ENCODE data around the gene NRF1. TPM values are rescaled to one million over a fixed set of nuclear protein-coding genes. Genes with fewer than 3 reads are reported as not detected.

Gene NRF1
- total and polyA plus RNA-seq, 2 of the 8 experiments (the other 6 are each of a cell fraction or from before 2014, with no cell fraction given): 18.2 to 21.4 TPM

GRCh38 chr7:129684777-129685176 is 73.3 kb downstream of the NRF1 start:
- Histone ChIP-seq H3K27me3 (replicated peaks in 1 of 4; ENCODE audit: control insufficient read depth in 3 of 4, extremely low read depth in 1 of 4, insufficient read depth in 3 of 4, low read length in 3 of 4) (no peaks in the 10 kb centered on the region), H2BK5ac (ENCODE audit: low read depth, low read length) (no peak overlapping the region), H3K56ac (replicated peaks; ENCODE audit: insufficient read length, low read depth, low read length) (no peak overlapping the region), H2AFZ (ENCODE audit: low read length) (no peak overlapping the region), H3K27ac (ENCODE audit: low read depth, low read length) (no peak overlapping the region), H3K9ac (replicated peaks in 1 of 4; ENCODE audit: extremely low read depth in 1 of 4, low read depth in 3 of 4, low read length in 3 of 4) (no peak overlapping the region), H3K23me2 (ENCODE audit: low read depth, low read length) (no peaks in the 10 kb centered on the region), H2BK15ac (ENCODE audit: low read length) (no peak overlapping the region), H2AK5ac (ENCODE audit: low read depth, low read length) (no peak overlapping the region), H3K14ac (ENCODE audit: insufficient read length) (no peak overlapping the region), H3K4me2 (ENCODE audit: insufficient read depth in 1 of 2, low read depth in 2 of 2, low read length in 2 of 2) (no peak overlapping the region; a peak in 1 of 4 replicates), H2BK20ac (ENCODE audit: low read length) (no peak overlapping the region), H3K4me1 (replicated peaks in 1 of 4; ENCODE audit: control insufficient read depth in 3 of 4, insufficient read depth in 4 of 4, low read length in 3 of 4) (no peaks in the 10 kb centered on the region), H3K9me3 (ENCODE audit: insufficient read depth in 2 of 2, low read depth in 1 of 2, low read length in 1 of 2) (no peaks in the 10 kb centered on the region), H4K8ac (ENCODE audit: extremely low read depth, insufficient read depth, low read length) (no peak overlapping the region), H2BK120ac (replicated peaks; ENCODE audit: low read depth, low read length) (no peak overlapping the region), H2BK12ac (ENCODE audit: low read depth, low read length) (no peak overlapping the region), H3K4ac (replicated peaks; ENCODE audit: insufficient read length, low read depth, low read length) (no peak overlapping the region), H4K91ac (replicated peaks; ENCODE audit: insufficient read length, low read length) (no peak overlapping the region), H3K4me3 (ENCODE audit: extremely low read depth in 1 of 4, insufficient read depth in 2 of 4, low read depth in 3 of 4, low read length in 4 of 4) (no peak overlapping the region), H3K18ac (ENCODE audit: extremely low read depth, low read length) (no peak overlapping the region), H3K23ac (ENCODE audit: insufficient read length) (no peak overlapping the region), H4K5ac (ENCODE audit: insufficient read length, low read depth, low read length) (no peak overlapping the region), H4K20me1 (replicated peaks in 1 of 2; ENCODE audit: control insufficient read depth in 1 of 2, insufficient read depth in 2 of 2, low read length in 2 of 2) (no peaks in the 10 kb centered on the region), H3K79me2 (ENCODE audit: control insufficient read depth in 1 of 2, insufficient read depth in 2 of 2, low read length in 2 of 2) (no peaks in the 10 kb centered on the region; a peak in 1 of 4 replicates), H3K36me3 (ENCODE audit: control insufficient read depth in 2 of 4, insufficient read depth in 4 of 4, low read length in 3 of 4) (peaks cover 0 to 3% (median 0%) of the 10 kb centered on the region in 4 experiments; a peak in 1 of 8 replicates), H3K79me1 (ENCODE audit: low read depth, low read length) (no peaks in the 10 kb centered on the region)
- POLR2A ChIA-PET (ENCODE audit: partially characterized antibody): interaction anchor here (0.7 kb wide), 1 partner anchor 98 kb away, joined by 3 read pairs; no protein-coding TSS in a partner anchor
- 79% methylated on average over 1 of the region's 1 CpG; no CpG with 5 or more reads in 1 of the 2 experiments for WGBS, 2 experiments (ENCODE audit: extremely low coverage in 1 of 2, insufficient coverage in 1 of 2, insufficient read length in 1 of 2, insufficient replicate concordance in 2 of 2, low coverage in 1 of 2, low lambda C conversion rate in 2 of 2, missing lambda C conversion rate in 1 of 2)
- CTCF ChIA-PET (ENCODE audit: partially characterized antibody): interaction anchor here (0.8 to 1.8 kb wide), 4 partner anchors 83 to 146 kb away, joined by 3 read pairs; no protein-coding TSS in a partner anchor
- DNase-seq (ENCODE audit: low read depth in 1 of 2, low spot score in 2 of 2): no peak
- no peak for FAIRE-seq
- no peak for TF ChIP-seq TCF12 (IDR thresholded peaks at IDR 0.05; ENCODE audit: low read depth, low read length)
- TF ChIP-seq RFX5 (IDR thresholded peaks at IDR 0.05; ENCODE audit: borderline replicate concordance, low read depth, low read length): no peak
- TF ChIP-seq, protein P1, sequence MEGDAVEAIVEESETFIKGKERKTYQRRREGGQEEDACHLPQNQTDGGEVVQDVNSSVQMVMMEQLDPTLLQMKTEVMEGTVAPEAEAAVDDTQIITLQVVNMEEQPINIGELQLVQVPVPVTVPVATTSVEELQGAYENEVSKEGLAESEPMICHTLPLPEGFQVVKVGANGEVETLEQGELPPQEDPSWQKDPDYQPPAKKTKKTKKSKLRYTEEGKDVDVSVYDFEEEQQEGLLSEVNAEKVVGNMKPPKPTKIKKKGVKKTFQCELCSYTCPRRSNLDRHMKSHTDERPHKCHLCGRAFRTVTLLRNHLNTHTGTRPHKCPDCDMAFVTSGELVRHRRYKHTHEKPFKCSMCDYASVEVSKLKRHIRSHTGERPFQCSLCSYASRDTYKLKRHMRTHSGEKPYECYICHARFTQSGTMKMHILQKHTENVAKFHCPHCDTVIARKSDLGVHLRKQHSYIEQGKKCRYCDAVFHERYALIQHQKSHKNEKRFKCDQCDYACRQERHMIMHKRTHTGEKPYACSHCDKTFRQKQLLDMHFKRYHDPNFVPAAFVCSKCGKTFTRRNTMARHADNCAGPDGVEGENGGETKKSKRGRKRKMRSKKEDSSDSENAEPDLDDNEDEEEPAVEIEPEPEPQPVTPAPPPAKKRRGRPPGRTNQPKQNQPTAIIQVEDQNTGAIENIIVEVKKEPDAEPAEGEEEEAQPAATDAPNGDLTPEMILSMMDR (IDR thresholded peaks at IDR 0.05; ENCODE audit: control extremely low read depth in 1 of 3, insufficient read depth in 1 of 3, low read depth in 1 of 3, low read length in 3 of 3): no peak
- no peak for TF ChIP-seq SRF (IDR thresholded peaks at IDR 0.05; ENCODE audit: low read depth, low read length)
- no peak for TF ChIP-seq NRF1 (IDR thresholded peaks at IDR 0.05; ENCODE audit: low read depth, low read length)
- no peak for TF ChIP-seq BRCA1 (IDR thresholded peaks at IDR 0.05; ENCODE audit: low read depth, low read length)
- no peak for TF ChIP-seq PHF8 (conservative IDR thresholded peaks at IDR 0.05; ENCODE audit: low read depth, low read length)
- no peak for TF ChIP-seq CHD2 (IDR thresholded peaks at IDR 0.05; ENCODE audit: low read length)
- TF ChIP-seq YY1 (IDR thresholded peaks at IDR 0.05; ENCODE audit: low read depth, low read length): no peak
- TF ChIP-seq GABPA (IDR thresholded peaks at IDR 0.05; ENCODE audit: borderline replicate concordance, insufficient read depth, low read length): no peak
- no peak for TF ChIP-seq TBP (IDR thresholded peaks at IDR 0.05; ENCODE audit: low read depth, low read length)
- TF ChIP-seq GTF2F1 (IDR thresholded peaks at IDR 0.05; ENCODE audit: borderline replicate concordance, low read depth, low read length): no peak
